ENCODE data around the gene AMZ1. TPM values are rescaled to one million over a fixed set of nuclear protein-coding genes. Genes with fewer than 3 reads are reported as not detected.

AMZ1 gene
- total RNA-seq, 1 donor = 0.36 TPM

DNA sequence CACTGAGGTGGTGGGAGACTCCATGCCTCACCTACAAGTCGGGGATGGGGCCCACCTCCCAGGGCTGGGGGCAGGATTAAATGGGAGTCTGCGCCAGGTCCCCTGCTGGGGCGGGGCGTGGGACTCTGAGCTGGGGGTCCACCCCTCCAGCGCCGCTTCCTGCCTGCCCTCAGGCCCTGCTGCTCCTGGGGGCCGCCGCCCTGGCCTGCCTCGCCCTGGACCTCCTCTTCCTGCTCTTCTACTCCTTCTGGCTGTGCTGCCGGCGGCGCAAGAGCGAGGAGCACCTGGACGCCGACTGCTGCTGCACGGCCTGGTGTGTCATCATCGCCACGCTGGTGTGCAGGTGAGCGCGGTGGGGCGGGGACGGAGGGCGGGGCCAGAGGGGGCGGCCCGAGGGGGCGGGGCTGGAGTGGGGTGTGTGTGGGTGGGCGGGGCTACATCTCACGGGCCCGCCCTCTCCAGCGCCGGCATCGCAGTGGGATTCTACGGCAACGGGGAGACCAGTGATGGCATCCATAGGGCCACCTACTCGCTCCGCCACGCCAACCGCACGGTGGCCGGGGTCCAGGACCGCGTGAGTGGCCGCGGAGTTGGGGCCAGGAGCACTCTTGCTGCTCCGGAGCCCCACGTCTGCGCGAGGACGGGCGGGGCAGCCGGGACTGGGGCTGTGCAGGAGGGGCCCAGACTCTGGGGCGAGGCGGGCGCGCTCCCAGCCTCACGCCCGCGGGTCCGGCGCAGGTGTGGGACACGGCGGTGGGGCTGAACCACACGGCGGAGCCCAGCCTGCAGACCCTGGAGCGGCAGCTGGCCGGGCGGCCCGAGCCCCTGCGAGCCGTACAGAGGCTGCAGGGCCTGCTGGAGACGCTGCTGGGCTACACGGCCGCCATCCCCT is 41.1 kb upstream of the AMZ1 start:
- TF ChIP-seq, protein P1, sequence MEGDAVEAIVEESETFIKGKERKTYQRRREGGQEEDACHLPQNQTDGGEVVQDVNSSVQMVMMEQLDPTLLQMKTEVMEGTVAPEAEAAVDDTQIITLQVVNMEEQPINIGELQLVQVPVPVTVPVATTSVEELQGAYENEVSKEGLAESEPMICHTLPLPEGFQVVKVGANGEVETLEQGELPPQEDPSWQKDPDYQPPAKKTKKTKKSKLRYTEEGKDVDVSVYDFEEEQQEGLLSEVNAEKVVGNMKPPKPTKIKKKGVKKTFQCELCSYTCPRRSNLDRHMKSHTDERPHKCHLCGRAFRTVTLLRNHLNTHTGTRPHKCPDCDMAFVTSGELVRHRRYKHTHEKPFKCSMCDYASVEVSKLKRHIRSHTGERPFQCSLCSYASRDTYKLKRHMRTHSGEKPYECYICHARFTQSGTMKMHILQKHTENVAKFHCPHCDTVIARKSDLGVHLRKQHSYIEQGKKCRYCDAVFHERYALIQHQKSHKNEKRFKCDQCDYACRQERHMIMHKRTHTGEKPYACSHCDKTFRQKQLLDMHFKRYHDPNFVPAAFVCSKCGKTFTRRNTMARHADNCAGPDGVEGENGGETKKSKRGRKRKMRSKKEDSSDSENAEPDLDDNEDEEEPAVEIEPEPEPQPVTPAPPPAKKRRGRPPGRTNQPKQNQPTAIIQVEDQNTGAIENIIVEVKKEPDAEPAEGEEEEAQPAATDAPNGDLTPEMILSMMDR (IDR thresholded peaks at IDR 0.05; ENCODE audit: insufficient read depth, low read length) = no peak
- no peak for DNase-seq (ENCODE audit: low read depth)
- H3K4me3 ChIP-seq (ENCODE audit: low read depth, low read length) = no peak overlapping the region

DNA sequence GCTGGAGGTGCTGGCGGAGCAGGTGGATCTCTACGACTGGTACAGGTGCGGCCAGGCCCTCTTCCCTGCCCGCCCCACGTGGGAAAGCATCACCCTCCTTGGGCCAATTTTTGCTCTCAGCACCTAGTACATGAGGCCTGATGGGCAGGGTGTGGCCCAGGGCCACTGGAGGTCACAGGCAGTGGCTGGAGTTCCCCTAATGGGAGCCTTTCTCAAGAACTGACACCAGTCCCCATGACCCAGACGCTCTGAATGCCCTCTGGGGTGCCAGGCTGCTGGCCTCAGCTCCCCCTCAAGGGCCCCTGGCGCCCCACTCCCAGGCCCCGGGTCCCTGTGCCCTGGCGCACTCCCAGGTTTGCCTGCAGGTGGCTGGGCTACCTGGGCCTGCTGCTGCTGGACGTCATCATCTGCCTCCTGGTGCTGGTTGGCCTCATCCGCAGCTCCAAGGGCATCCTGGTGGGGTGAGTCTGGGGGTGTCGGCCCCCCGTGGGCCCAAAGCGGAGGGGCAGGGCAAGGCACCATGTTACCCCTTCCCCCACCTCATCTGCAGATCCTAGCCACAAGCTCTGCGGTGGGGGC is 40.3 kb upstream of the AMZ1 start:
- TF ChIP-seq, protein P1 (IDR thresholded peaks at IDR 0.05; ENCODE audit: insufficient read depth, low read length) = no peak
- no peak overlapping the region for H3K4me3 ChIP-seq (ENCODE audit: low read depth, low read length)
- DNase-seq (ENCODE audit: low read depth) = no peak

DNA sequence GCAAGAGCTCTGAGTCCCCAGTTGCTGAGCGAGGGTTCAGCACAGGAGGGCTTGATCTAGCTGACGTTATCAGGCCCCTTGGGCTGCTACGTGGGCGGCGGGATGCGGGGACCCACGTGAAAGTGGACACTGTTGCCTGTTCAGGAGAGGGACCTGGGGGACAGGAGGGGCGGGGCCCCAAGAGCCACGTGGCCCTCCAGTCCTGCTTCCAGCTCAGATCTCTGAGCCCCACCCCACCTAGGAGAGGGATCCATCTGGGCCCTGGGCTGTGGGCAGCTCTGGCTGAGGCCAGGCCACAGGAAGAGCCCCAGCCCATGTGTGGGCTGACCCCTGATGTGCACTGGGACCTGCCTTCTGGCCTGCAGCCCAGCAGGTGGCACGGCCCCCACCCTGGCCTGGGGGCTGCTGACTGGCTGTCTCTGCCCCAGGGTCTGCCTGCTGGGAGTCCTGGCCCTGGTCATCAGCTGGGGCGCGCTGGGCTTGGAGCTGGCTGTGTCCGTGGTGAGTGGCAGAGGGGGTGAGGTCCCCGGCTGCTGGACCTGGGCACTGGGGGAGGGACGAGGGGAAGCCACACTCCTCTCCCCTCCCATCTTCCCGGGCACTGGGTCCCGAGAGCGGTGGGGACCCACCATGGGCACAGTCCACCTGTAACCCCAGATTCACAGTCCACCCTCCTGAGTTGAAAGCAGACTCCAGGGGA is 38.7 kb upstream of the AMZ1 start:
- H3K4me3 ChIP-seq (ENCODE audit: low read depth, low read length) = no peak overlapping the region
- no peak for DNase-seq (ENCODE audit: low read depth)
- TF ChIP-seq, protein P1 (IDR thresholded peaks at IDR 0.05; ENCODE audit: insufficient read depth, low read length) = no peak

DNA sequence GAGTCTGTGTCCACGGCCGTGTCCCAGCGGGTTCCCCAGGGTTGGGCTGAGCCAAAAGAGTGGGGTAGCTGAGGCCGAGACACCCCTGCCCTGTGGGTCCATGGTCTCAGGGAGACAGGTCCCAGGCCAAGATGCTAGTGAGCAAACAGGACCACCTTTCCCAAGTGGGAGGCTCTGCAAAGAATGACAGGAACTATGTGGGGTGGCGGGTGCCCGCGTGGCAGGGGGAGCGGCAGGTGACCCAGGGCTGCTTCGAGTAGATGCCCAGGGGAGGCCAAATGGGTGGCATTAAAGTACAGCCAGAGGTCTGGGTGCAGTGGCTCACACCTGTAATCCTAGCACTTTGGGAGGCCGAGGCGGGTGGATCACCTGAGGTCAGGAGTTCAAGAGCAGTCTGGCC is 38.0 kb upstream of the AMZ1 start:
- no peak for DNase-seq (ENCODE audit: low read depth)
- TF ChIP-seq, protein P1 (IDR thresholded peaks at IDR 0.05; ENCODE audit: insufficient read depth, low read length) = no peak
- no peak overlapping the region for H3K4me3 ChIP-seq (ENCODE audit: low read depth, low read length)

DNA sequence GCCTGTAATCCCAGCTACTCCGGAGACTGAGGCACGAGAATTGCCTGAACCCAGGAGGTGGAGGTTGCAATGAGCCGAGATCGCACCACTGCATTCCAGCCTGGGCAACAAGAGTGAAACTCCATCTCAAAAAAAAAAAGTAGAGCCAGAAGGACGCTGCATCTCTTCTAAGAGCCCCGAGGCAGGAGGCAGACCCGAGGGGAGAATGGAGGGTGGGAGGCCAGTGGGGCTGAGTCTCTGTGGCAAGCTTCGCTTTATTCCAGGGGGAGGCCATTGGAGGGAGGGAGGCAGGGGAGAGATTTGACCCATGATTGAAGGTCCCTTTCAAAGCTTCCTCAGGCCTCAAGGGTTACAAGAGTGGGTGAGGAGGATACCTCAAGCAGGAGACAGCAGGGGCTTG is 37.6 kb upstream of the AMZ1 start:
- no peak for DNase-seq (ENCODE audit: low read depth)
- no peak overlapping the region for H3K4me3 ChIP-seq (ENCODE audit: low read depth, low read length)
- TF ChIP-seq, protein P1 (IDR thresholded peaks at IDR 0.05; ENCODE audit: insufficient read depth, low read length) = no peak

DNA sequence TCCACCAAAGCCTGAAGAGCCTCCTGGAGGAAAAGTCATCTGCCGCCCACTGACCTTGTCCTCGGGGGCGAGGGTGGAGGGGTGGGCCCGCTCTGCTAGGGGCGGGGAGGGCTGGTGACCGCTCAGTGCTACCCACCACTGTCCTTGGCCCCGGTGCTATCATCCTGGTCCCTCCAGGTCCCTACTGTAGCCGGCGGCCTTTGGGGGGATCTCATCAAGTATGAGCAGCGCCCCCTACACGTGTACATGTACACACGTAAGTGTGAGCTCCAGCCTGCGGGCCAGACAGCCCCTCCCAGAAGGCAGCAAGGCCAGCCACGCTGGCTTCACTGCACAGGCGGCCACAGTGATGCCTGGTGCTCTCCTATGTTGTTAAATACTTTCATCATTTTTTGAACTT is 36.7 kb upstream of the AMZ1 start:
- TF ChIP-seq, protein P1 (IDR thresholded peaks at IDR 0.05; ENCODE audit: insufficient read depth, low read length) = no peak
- no peak for DNase-seq (ENCODE audit: low read depth)
- H3K4me3 ChIP-seq (ENCODE audit: low read depth, low read length) = no peak overlapping the region

All from fibroblast of the aortic adventitia (primary cell).